ENCODE measurements around the gene PTPN22. TPM values are rescaled to one million over a fixed set of nuclear protein-coding genes. Genes with fewer than 3 reads are reported as not detected.

PTPN22 gene
- total RNA-seq, 4 donors from 2014 or later: 1.1 to 5.7 (median 1.9) TPM

- H3K4me1 ChIP-seq: peaks cover 4 to 90% (median 24%) of the 10 kb centered on the region in 3 donors
- intact Hi-C loops (cut with DNase I): no loop called here
- no peak for TF ChIP-seq POLR2A (IDR thresholded peaks at IDR 0.05)
- TF ChIP-seq CTCF (IDR thresholded peaks at IDR 0.05): no peak
- no peak overlapping the region for H3K4me3 ChIP-seq
- H3K27me3 ChIP-seq: no peaks in the 10 kb centered on the region
- WGBS, 2 donors: 86 to 100% methylated on average over 6 of the region's 6 CpGs
- no peaks in the 10 kb centered on the region for H3K36me3 ChIP-seq
- DNase-seq: no peak
- H3K27ac ChIP-seq: peak overlapping the region in 1 of 4 donors; percentile 38
- no peaks in the 10 kb centered on the region for H3K9me3 ChIP-seq
Observed at GRCh38 chr1:113805256-113805531, 66.3 kb downstream of the PTPN22 start.

- H3K9me3 ChIP-seq: no peaks in the 10 kb centered on the region
- no peaks in the 10 kb centered on the region for H3K36me3 ChIP-seq
- TF ChIP-seq CTCF (IDR thresholded peaks at IDR 0.05) (no peak), POLR2A (IDR thresholded peaks at IDR 0.05) (no peak)
- H3K4me3 ChIP-seq: no peak overlapping the region
- H3K27ac ChIP-seq: peak overlapping the region in 1 of 4 donors; percentile 38
- 63 to 65% methylated on average over 8 of the region's 8 CpGs for WGBS, 2 donors
- no peak for DNase-seq
- no peaks in the 10 kb centered on the region for H3K27me3 ChIP-seq
- intact Hi-C loops (cut with DNase I): no loop called here
- H3K4me1 ChIP-seq: peaks cover 2 to 90% (median 19%) of the 10 kb centered on the region in 3 donors
Observed at GRCh38 chr1:113804421-113805255, 66.9 kb downstream of the PTPN22 start.

- Histone ChIP-seq H3K9me3 (no peaks in the 10 kb centered on the region), H3K36me3 (peaks cover 0 to 5% (median 0%) of the 10 kb centered on the region in 3 donors), H3K4me1 (peaks cover 2 to 77% (median 9%) of the 10 kb centered on the region in 3 donors), H3K27me3 (no peaks in the 10 kb centered on the region), H3K27ac (no peak overlapping the region), H3K4me3 (no peak overlapping the region)
- 73 to 84% methylated on average over 3 of the region's 3 CpGs for WGBS, 2 donors
- intact Hi-C loops (cut with DNase I): no loop called here
- DNase-seq: no peak
- no peak for TF ChIP-seq POLR2A (IDR thresholded peaks at IDR 0.05)
- no peak for TF ChIP-seq CTCF (IDR thresholded peaks at IDR 0.05)
Observed at GRCh38 chr1:113802367-113803007, 69.0 kb downstream of the PTPN22 start.

GRCh38 chr1:113800487-113800886, 71.0 kb downstream of the PTPN22 start:
- Histone ChIP-seq H3K36me3 (peaks cover 0 to 25% (median 0%) of the 10 kb centered on the region in 3 donors), H3K4me1 (peaks cover 2 to 59% (median 3%) of the 10 kb centered on the region in 3 donors), H3K27ac (no peak overlapping the region), H3K27me3 (no peaks in the 10 kb centered on the region), H3K9me3 (no peaks in the 10 kb centered on the region), H3K4me3 (no peak overlapping the region)
- intact Hi-C loops (cut with DNase I): no loop called here
- TF ChIP-seq CTCF (IDR thresholded peaks at IDR 0.05) (no peak), POLR2A (IDR thresholded peaks at IDR 0.05) (no peak)
- WGBS, 2 donors: 71 to 84% methylated on average over 3 of the region's 3 CpGs
- no peak for DNase-seq

- Histone ChIP-seq H3K4me3 (no peak overlapping the region), H3K9me3 (no peaks in the 10 kb centered on the region), H3K27ac (no peak overlapping the region), H3K36me3 (peaks cover 0 to 54% (median 0%) of the 10 kb centered on the region in 3 donors), H3K27me3 (no peaks in the 10 kb centered on the region), H3K4me1 (peaks cover 0 to 41% (median 0%) of the 10 kb centered on the region in 3 donors)
- DNase-seq: no peak
- intact Hi-C loops (cut with DNase I): no loop called here
- WGBS, 2 donors: 78 to 82% methylated on average over 4 of the region's 4 CpGs
- TF ChIP-seq POLR2A (IDR thresholded peaks at IDR 0.05): no peak
- no peak for TF ChIP-seq CTCF (IDR thresholded peaks at IDR 0.05)
Observed at GRCh38 chr1:113797472-113797871, 74.0 kb downstream of the PTPN22 start.
